Measurements from ENCODE around the gene GSE1.

Gene GSE1

GRCh38 chr16:85686912-85687591 lies 73.9 kb downstream of the GSE1 start:
- TF ChIP-seq ZFX (IDR thresholded peaks at IDR 0.05) (no peak), CTCF (conservative IDR thresholded peaks at IDR 0.05) (no peak)
- H3K27ac ChIP-seq = no peak overlapping the region

GRCh38 chr16:85687651-85688471 lies 74.7 kb downstream of the GSE1 start:
- peak overlapping the region; percentile 74 for H3K27ac ChIP-seq

GRCh38 chr16:85688586-85689284 lies 75.6 kb downstream of the GSE1 start, which contains the start of gene GINS2:
Gene GINS2, minus strand, starts transcription at chr16:85688954. Its CDS starts 56 bp downstream, at chr16:85688898.
- H3K27ac ChIP-seq = peak within 1 kb of the TSS; percentile 74
- TF ChIP-seq CTCF (conservative IDR thresholded peaks at IDR 0.05) = no peak
- peak; percentile 53; the same call in 1 of the 2 replicates for TF ChIP-seq ZFX (IDR thresholded peaks at IDR 0.05)

More at GRCh38 chr16:85687651-85688471, 74.7 kb downstream of the GSE1 start:
- no peak for TF ChIP-seq ZFX (IDR thresholded peaks at IDR 0.05)
- no peak for TF ChIP-seq CTCF (conservative IDR thresholded peaks at IDR 0.05)

GRCh38 chr16:85689285-85689949 lies 76.3 kb downstream of the GSE1 start:
- TF ChIP-seq CTCF (conservative IDR thresholded peaks at IDR 0.05) (no peak), ZFX (IDR thresholded peaks at IDR 0.05) (no peak)
- peak overlapping the region; percentile 74; the same call in 1 of the 2 replicates for H3K27ac ChIP-seq

GRCh38 chr16:85689950-85690320 lies 76.8 kb downstream of the GSE1 start:
- no peak overlapping the region; the same call in 1 of the 2 replicates for H3K27ac ChIP-seq
- no peak for TF ChIP-seq CTCF (conservative IDR thresholded peaks at IDR 0.05)
- no peak for TF ChIP-seq ZFX (IDR thresholded peaks at IDR 0.05)

GRCh38 chr16:85690469-85691064 lies 77.4 kb downstream of the GSE1 start:
- H3K27ac ChIP-seq = no peak overlapping the region
- no peak for TF ChIP-seq CTCF (conservative IDR thresholded peaks at IDR 0.05)
- TF ChIP-seq ZFX (IDR thresholded peaks at IDR 0.05) = no peak

Measured in C4-2B (cell line).